NB4 (cell line): Measurements from ENCODE around the gene MPPED1.

ENCODE experiments used
- MYC ChIP-seq: IDR thresholded peaks from 2 replicates; pipeline ENCODE4 v1.6.1; 2011; ENCODE audit warnings: low read depth, low read length
- POLR2A ChIP-seq: IDR thresholded peaks from 2 replicates; pipeline ENCODE4 v1.6.1; 2011; ENCODE audit warnings: mild to moderate bottlenecking; ENCODE audit not compliant: insufficient read length; ENCODE audit errors: extremely low read depth
- TF ChIP-seq, protein P1 (sequence below): IDR thresholded peaks from one replicate; pipeline ENCODE4 v1.5.1; 2012; ENCODE audit warnings: low read depth, low read length
- TF ChIP-seq, protein P2 (sequence below): IDR thresholded peaks from 2 replicates; pipeline ENCODE4 v1.6.1; 2011; ENCODE audit warnings: low read depth, low read length

DNA sequence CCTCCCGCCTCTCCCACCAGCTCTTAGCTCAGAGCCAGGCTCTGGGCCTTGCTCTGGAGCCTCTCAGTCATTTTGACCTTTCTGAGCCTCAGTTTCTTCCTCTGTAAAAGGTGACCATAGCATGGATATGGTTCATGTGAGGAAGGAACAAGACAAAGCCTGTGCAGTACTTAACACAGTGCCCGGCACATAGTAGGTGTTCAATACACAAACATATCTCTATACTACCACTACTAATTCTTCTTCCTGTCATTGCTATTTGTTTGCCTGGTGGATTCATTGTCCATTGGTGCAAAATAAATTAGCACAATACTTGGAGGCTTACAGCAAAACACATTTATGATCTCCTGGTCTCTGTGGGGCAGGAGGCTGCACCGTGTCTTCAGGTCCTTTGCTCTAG is 21.6 kb upstream of the MPPED1 start:
- TF ChIP-seq, protein P1, sequence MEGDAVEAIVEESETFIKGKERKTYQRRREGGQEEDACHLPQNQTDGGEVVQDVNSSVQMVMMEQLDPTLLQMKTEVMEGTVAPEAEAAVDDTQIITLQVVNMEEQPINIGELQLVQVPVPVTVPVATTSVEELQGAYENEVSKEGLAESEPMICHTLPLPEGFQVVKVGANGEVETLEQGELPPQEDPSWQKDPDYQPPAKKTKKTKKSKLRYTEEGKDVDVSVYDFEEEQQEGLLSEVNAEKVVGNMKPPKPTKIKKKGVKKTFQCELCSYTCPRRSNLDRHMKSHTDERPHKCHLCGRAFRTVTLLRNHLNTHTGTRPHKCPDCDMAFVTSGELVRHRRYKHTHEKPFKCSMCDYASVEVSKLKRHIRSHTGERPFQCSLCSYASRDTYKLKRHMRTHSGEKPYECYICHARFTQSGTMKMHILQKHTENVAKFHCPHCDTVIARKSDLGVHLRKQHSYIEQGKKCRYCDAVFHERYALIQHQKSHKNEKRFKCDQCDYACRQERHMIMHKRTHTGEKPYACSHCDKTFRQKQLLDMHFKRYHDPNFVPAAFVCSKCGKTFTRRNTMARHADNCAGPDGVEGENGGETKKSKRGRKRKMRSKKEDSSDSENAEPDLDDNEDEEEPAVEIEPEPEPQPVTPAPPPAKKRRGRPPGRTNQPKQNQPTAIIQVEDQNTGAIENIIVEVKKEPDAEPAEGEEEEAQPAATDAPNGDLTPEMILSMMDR = no peak
- TF ChIP-seq MYC (no peak), POLR2A (no peak)
- TF ChIP-seq, protein P2, sequence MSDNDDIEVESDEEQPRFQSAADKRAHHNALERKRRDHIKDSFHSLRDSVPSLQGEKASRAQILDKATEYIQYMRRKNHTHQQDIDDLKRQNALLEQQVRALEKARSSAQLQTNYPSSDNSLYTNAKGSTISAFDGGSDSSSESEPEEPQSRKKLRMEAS = no peak
